Measurements from ENCODE around the gene SH3RF3.
A peak's percentile ranks its signal among the peaks of the same experiment; 100 is the strongest.

Gene SH3RF3

GRCh38 chr2:109130723-109130995 lies 1.7 kb downstream of the SH3RF3 start:
- no peak for TF ChIP-seq Cebpa-rat (IDR thresholded peaks at IDR 0.05)

GRCh38 chr2:109131777-109132176 lies 2.8 kb downstream of the SH3RF3 start:
- Histone ChIP-seq H3K4me1 (peaks cover 70 to 77% (median 72%) of the 10 kb centered on the region in 10 experiments), H3K9ac (peak overlapping the region in 9 of 11 experiments; percentile 80 to 94 (median 89); a peak in 12 of 22 replicates), H3K4me2 (peak overlapping the region; percentile 87 to 97 (median 93)), H3K9me3 (replicated peaks in 1 of 11) (no peaks in the 10 kb centered on the region), H3K27me3 (peaks cover 0 to 16% (median 0%) of the 10 kb centered on the region in 11 experiments; a peak in 5 of 22 replicates), H3K4me3 (peak overlapping the region in 9 of 10 experiments; percentile 69 to 98 (median 91); a peak in 19 of 20 replicates), H4K20me1 (peaks cover 65 to 90% (median 80%) of the 10 kb centered on the region in 11 experiments; a peak in 21 of 22 replicates), H3K36me3 (peaks cover 0 to 10% (median 0%) of the 10 kb centered on the region in 11 experiments; a peak in 2 of 22 replicates), H3K27ac (no peak overlapping the region)
- TF ChIP-seq Cebpa-rat (IDR thresholded peaks at IDR 0.05) = no peak

More at GRCh38 chr2:109130723-109130995, 1.7 kb downstream of the SH3RF3 start:
- Histone ChIP-seq H3K9me3 (replicated peaks in 1 of 11) (no peaks in the 10 kb centered on the region), H3K4me3 (peak overlapping the region; percentile 66 to 98 (median 88)), H3K36me3 (peaks cover 0 to 10% (median 0%) of the 10 kb centered on the region in 11 experiments; a peak in 2 of 22 replicates), H3K4me2 (peak overlapping the region; percentile 87 to 97 (median 93)), H3K27me3 (peaks cover 0 to 16% (median 0%) of the 10 kb centered on the region in 11 experiments; a peak in 5 of 22 replicates), H4K20me1 (peaks cover 54 to 88% (median 69%) of the 10 kb centered on the region in 11 experiments; a peak in 21 of 22 replicates), H3K27ac (peak overlapping the region in 10 of 11 experiments; percentile 5 to 94 (median 89); a peak in 18 of 22 replicates), H3K9ac (peak overlapping the region; percentile 74 to 94 (median 89)), H3K4me1 (peaks cover 62 to 77% (median 71%) of the 10 kb centered on the region in 10 experiments)

- H3K4me1 ChIP-seq = peaks cover 70 to 80% (median 72%) of the 10 kb centered on the region in 10 experiments
- no peak for TF ChIP-seq Cebpa-rat (IDR thresholded peaks at IDR 0.05)
- peak overlapping the region in 2 of 11 experiments; percentile 2 to 29; a peak in 1 of 22 replicates for H3K9ac ChIP-seq
- peak overlapping the region in 6 of 10 experiments; percentile 83 to 98 (median 93); a peak in 10 of 20 replicates for H3K4me3 ChIP-seq
- no peak overlapping the region for H3K27ac ChIP-seq
- H3K9me3 ChIP-seq (replicated peaks in 1 of 11) = no peaks in the 10 kb centered on the region
- H3K4me2 ChIP-seq = peak overlapping the region; percentile 87 to 97 (median 93)
- H4K20me1 ChIP-seq = peaks cover 74 to 91% (median 87%) of the 10 kb centered on the region in 11 experiments; a peak in 21 of 22 replicates
- peaks cover 0 to 10% (median 0%) of the 10 kb centered on the region in 11 experiments; a peak in 2 of 22 replicates for H3K36me3 ChIP-seq
- peaks cover 0 to 16% (median 0%) of the 10 kb centered on the region in 11 experiments; a peak in 5 of 22 replicates for H3K27me3 ChIP-seq
Measured at GRCh38 chr2:109132626-109133025, 3.6 kb downstream of the SH3RF3 start.

GRCh38 chr2:109133746-109134145 lies 4.7 kb downstream of the SH3RF3 start:
- Histone ChIP-seq H3K9ac (peak overlapping the region in 9 of 11 experiments; percentile 41 to 74 (median 65); a peak in 15 of 22 replicates), H3K27ac (peak overlapping the region in 7 of 11 experiments; percentile 69 to 76 (median 73); a peak in 15 of 22 replicates)
- no peak for TF ChIP-seq Cebpa-rat (IDR thresholded peaks at IDR 0.05)

GRCh38 chr2:109134741-109135358 lies 5.8 kb downstream of the SH3RF3 start:
- peak overlapping the region; percentile 87 to 97 (median 93) for H3K4me2 ChIP-seq
- peak overlapping the region in 9 of 11 experiments; percentile 40 to 76 (median 73); a peak in 19 of 22 replicates for H3K27ac ChIP-seq
- peaks cover 92 to 100% (median 100%) of the 10 kb centered on the region in 11 experiments; a peak in 21 of 22 replicates for H4K20me1 ChIP-seq
- no peak for TF ChIP-seq Cebpa-rat (IDR thresholded peaks at IDR 0.05)
- H3K27me3 ChIP-seq = peaks cover 0 to 7% (median 0%) of the 10 kb centered on the region in 11 experiments; a peak in 5 of 22 replicates
- peaks cover 0 to 12% (median 0%) of the 10 kb centered on the region in 11 experiments; a peak in 2 of 22 replicates for H3K36me3 ChIP-seq
- no peaks in the 10 kb centered on the region for H3K9me3 ChIP-seq (replicated peaks in 1 of 11)
- H3K4me3 ChIP-seq = peak overlapping the region in 8 of 10 experiments; percentile 30 to 62 (median 52); a peak in 15 of 20 replicates
- H3K4me1 ChIP-seq = peaks cover 89 to 99% (median 92%) of the 10 kb centered on the region in 10 experiments
- peak overlapping the region; percentile 9 to 74 (median 60); a peak in 21 of 22 replicates for H3K9ac ChIP-seq

More at GRCh38 chr2:109133746-109134145, 4.7 kb downstream of the SH3RF3 start:
- H4K20me1 ChIP-seq = peaks cover 85 to 100% (median 98%) of the 10 kb centered on the region in 11 experiments; a peak in 21 of 22 replicates
- peaks cover 78 to 88% (median 81%) of the 10 kb centered on the region in 10 experiments for H3K4me1 ChIP-seq
- H3K4me2 ChIP-seq = peak overlapping the region; percentile 87 to 97 (median 93)
- H3K4me3 ChIP-seq = peak overlapping the region in 7 of 10 experiments; percentile 41 to 62 (median 52); a peak in 12 of 20 replicates
- no peaks in the 10 kb centered on the region for H3K9me3 ChIP-seq (replicated peaks in 1 of 11)
- peaks cover 0 to 10% (median 0%) of the 10 kb centered on the region in 11 experiments; a peak in 2 of 22 replicates for H3K36me3 ChIP-seq
- H3K27me3 ChIP-seq = peaks cover 0 to 16% (median 0%) of the 10 kb centered on the region in 11 experiments; a peak in 5 of 22 replicates

- H3K4me2 ChIP-seq = peak overlapping the region; percentile 87 to 97 (median 93)
- peaks cover 94 to 100% (median 97%) of the 10 kb centered on the region in 10 experiments for H3K4me1 ChIP-seq
- peaks cover 0 to 14% (median 0%) of the 10 kb centered on the region in 11 experiments; a peak in 2 of 22 replicates for H3K36me3 ChIP-seq
- peaks cover 0 to 4% (median 0%) of the 10 kb centered on the region in 11 experiments; a peak in 1 of 22 replicates for H3K27me3 ChIP-seq
- H3K27ac ChIP-seq = peak overlapping the region in 9 of 11 experiments; percentile 40 to 76 (median 73); a peak in 19 of 22 replicates
- peaks cover 92 to 100% (median 100%) of the 10 kb centered on the region in 11 experiments; a peak in 21 of 22 replicates for H4K20me1 ChIP-seq
- TF ChIP-seq Cebpa-rat (IDR thresholded peaks at IDR 0.05) = peak in 5 of 11 experiments; percentile 24 to 48 (median 44); a peak in 4 of 22 replicates
- peak overlapping the region; percentile 7 to 74 (median 60); a peak in 20 of 22 replicates for H3K9ac ChIP-seq
- no peaks in the 10 kb centered on the region for H3K9me3 ChIP-seq (replicated peaks in 1 of 11)
- H3K4me3 ChIP-seq = peak overlapping the region in 9 of 10 experiments; percentile 4 to 62 (median 51); a peak in 16 of 20 replicates
Measured at GRCh38 chr2:109135359-109136197, 6.6 kb downstream of the SH3RF3 start.

- Histone ChIP-seq H3K27ac (peak overlapping the region in 8 of 11 experiments; percentile 5 to 76 (median 73); a peak in 15 of 22 replicates), H3K36me3 (peaks cover 0 to 17% (median 0%) of the 10 kb centered on the region in 11 experiments; a peak in 2 of 22 replicates), H3K4me3 (peak overlapping the region in 7 of 10 experiments; percentile 41 to 62 (median 52); a peak in 8 of 20 replicates), H3K9me3 (replicated peaks in 1 of 11) (no peaks in the 10 kb centered on the region), H4K20me1 (peaks cover 92 to 100% (median 100%) of the 10 kb centered on the region in 11 experiments), H3K4me1 (peaks cover 89 to 100% (median 99%) of the 10 kb centered on the region in 10 experiments), H3K9ac (peak overlapping the region in 8 of 11 experiments; percentile 57 to 74 (median 66); a peak in 13 of 22 replicates), H3K27me3 (no peaks in the 10 kb centered on the region; a peak in 1 of 22 replicates), H3K4me2 (peak overlapping the region; percentile 87 to 97 (median 93))
- no peak for TF ChIP-seq Cebpa-rat (IDR thresholded peaks at IDR 0.05)
Measured at GRCh38 chr2:109136542-109136941, 7.5 kb downstream of the SH3RF3 start.

Data from BLaER1 treated with 17β-estradiol and CSF1 and Interleukin-3, amounts not matched to agents 10 nM and 100 nM (cell line).